ENCODE measurements around the gene ATP10B.
A peak's percentile ranks its signal among the peaks of the same experiment; 100 is the strongest.
"Not testable (repeated sequence)": the region's sequence is repeated elsewhere in the genome, so short reads cannot be mapped to it uniquely, and the experiment has no call there.

ATP10B gene

GRCh38 chr5:160757194-160757593 lies 94.8 kb downstream of the ATP10B start:
- Mint-ChIP-seq H3K4me1 (no peaks in the 10 kb centered on the region), H3K36me3 (no peaks in the 10 kb centered on the region), H3K4me3 (no peak overlapping the region), H3K27me3 (peaks cover 8 to 13% of the 10 kb centered on the region in 2 donors), H3K9me3 (peaks cover 3% of the 10 kb centered on the region in 2 donors), H3K27ac (no peak overlapping the region)
- DNase-seq (no peak), ATAC-seq (replicated peaks) (no peak)

- H3K4me1 Mint-ChIP-seq = peaks cover 0 to 2% of the 10 kb centered on the region in 2 donors
- peaks cover 4 to 10% of the 10 kb centered on the region in 2 donors for H3K27me3 Mint-ChIP-seq
- no peak overlapping the region for H3K27ac Mint-ChIP-seq
- ATAC-seq (replicated peaks) = no peak
- DNase-seq = no peak
- peaks cover 0 to 3% of the 10 kb centered on the region in 2 donors for H3K9me3 Mint-ChIP-seq
- H3K36me3 Mint-ChIP-seq = no peaks in the 10 kb centered on the region
- H3K4me3 Mint-ChIP-seq = no peak overlapping the region
Observed at GRCh38 chr5:160750938-160751657, 100.9 kb downstream of the ATP10B start.

GRCh38 chr5:160749682-160750081 lies 102.3 kb downstream of the ATP10B start:
- H3K27me3 Mint-ChIP-seq = peaks cover 4 to 10% of the 10 kb centered on the region in 2 donors
- no peak overlapping the region for H3K27ac Mint-ChIP-seq
- ATAC-seq (replicated peaks) (no peak), DNase-seq (no peak)
- no peaks in the 10 kb centered on the region for H3K9me3 Mint-ChIP-seq
- no peak overlapping the region for H3K4me3 Mint-ChIP-seq
- H3K36me3 Mint-ChIP-seq = no peaks in the 10 kb centered on the region
- H3K4me1 Mint-ChIP-seq = peaks cover 0 to 2% of the 10 kb centered on the region in 2 donors

GRCh38 chr5:160749026-160749425 lies 103.0 kb downstream of the ATP10B start:
- DNase-seq (no peak), ATAC-seq (replicated peaks) (no peak)
- Mint-ChIP-seq H3K9me3 (no peaks in the 10 kb centered on the region), H3K27me3 (peaks cover 4 to 10% of the 10 kb centered on the region in 2 donors), H3K4me1 (peaks cover 0 to 2% of the 10 kb centered on the region in 2 donors), H3K27ac (no peak overlapping the region), H3K36me3 (no peaks in the 10 kb centered on the region), H3K4me3 (no peak overlapping the region)

GRCh38 chr5:160747987-160748386 lies 104.0 kb downstream of the ATP10B start:
- Mint-ChIP-seq H3K36me3 (no peaks in the 10 kb centered on the region), H3K4me3 (no peak overlapping the region), H3K27me3 (peaks cover 4 to 10% of the 10 kb centered on the region in 2 donors), H3K27ac (no peak overlapping the region), H3K9me3 (no peaks in the 10 kb centered on the region), H3K4me1 (peaks cover 0 to 2% of the 10 kb centered on the region in 2 donors)
- ATAC-seq (replicated peaks) (no peak), DNase-seq (no peak)

- H3K4me1 Mint-ChIP-seq = peaks cover 0 to 2% of the 10 kb centered on the region in 2 donors
- H3K4me3 Mint-ChIP-seq = no peak overlapping the region
- no peak for ATAC-seq (replicated peaks)
Observed at GRCh38 chr5:160747559-160747958, 104.5 kb downstream of the ATP10B start.

GRCh38 chr5:160744268-160745101 lies 107.5 kb downstream of the ATP10B start:
- H3K27ac Mint-ChIP-seq = no peak overlapping the region

More at GRCh38 chr5:160747559-160747958, 104.5 kb downstream of the ATP10B start:
- Mint-ChIP-seq H3K27ac (no peak overlapping the region), H3K9me3 (no peaks in the 10 kb centered on the region), H3K36me3 (no peaks in the 10 kb centered on the region), H3K27me3 (peaks cover 4 to 10% of the 10 kb centered on the region in 2 donors)
- no peak for DNase-seq

GRCh38 chr5:160743027-160743426 lies 109.0 kb downstream of the ATP10B start:
- Mint-ChIP-seq H3K27ac (no peak overlapping the region), H3K36me3 (no peaks in the 10 kb centered on the region), H3K9me3 (no peaks in the 10 kb centered on the region), H3K4me1 (no peaks in the 10 kb centered on the region), H3K4me3 (no peak overlapping the region), H3K27me3 (peaks cover 0 to 14% of the 10 kb centered on the region in 2 donors)
- DNase-seq = no peak
- peak in 1 of 2 donors; percentile 56 for ATAC-seq (replicated peaks)

More at GRCh38 chr5:160744268-160745101, 107.5 kb downstream of the ATP10B start:
- no peaks in the 10 kb centered on the region for H3K9me3 Mint-ChIP-seq
- DNase-seq (no peak), ATAC-seq (replicated peaks) (no peak)
- H3K4me1 Mint-ChIP-seq = no peaks in the 10 kb centered on the region
- H3K27me3 Mint-ChIP-seq = peaks cover 0 to 14% of the 10 kb centered on the region in 2 donors
- H3K4me3 Mint-ChIP-seq = no peak overlapping the region
- no peaks in the 10 kb centered on the region for H3K36me3 Mint-ChIP-seq

GRCh38 chr5:160742446-160742845 lies 109.6 kb downstream of the ATP10B start:
- Mint-ChIP-seq H3K9me3 (no peaks in the 10 kb centered on the region), H3K4me1 (no peaks in the 10 kb centered on the region), H3K27me3 (peaks cover 0 to 14% of the 10 kb centered on the region in 2 donors), H3K27ac (no peak overlapping the region), H3K36me3 (no peaks in the 10 kb centered on the region), H3K4me3 (no peak overlapping the region)
- ATAC-seq (replicated peaks) = no peak
- DNase-seq = no peak

GRCh38 chr5:160727296-160727997 lies 124.6 kb downstream of the ATP10B start:
- DNase-seq (no peak), ATAC-seq (replicated peaks) (no peak)
- H3K4me1 Mint-ChIP-seq = no peaks in the 10 kb centered on the region
- no peak overlapping the region for H3K4me3 Mint-ChIP-seq
- H3K27me3 Mint-ChIP-seq = peaks cover 10 to 11% of the 10 kb centered on the region in 2 donors
- H3K27ac Mint-ChIP-seq = no peak overlapping the region
- no peaks in the 10 kb centered on the region for H3K9me3 Mint-ChIP-seq
- H3K36me3 Mint-ChIP-seq = no peaks in the 10 kb centered on the region

- H3K27ac Mint-ChIP-seq = no peak overlapping the region
- peaks cover 10 to 11% of the 10 kb centered on the region in 2 donors for H3K27me3 Mint-ChIP-seq
- no peaks in the 10 kb centered on the region for H3K9me3 Mint-ChIP-seq
- no peak overlapping the region for H3K4me3 Mint-ChIP-seq
- H3K4me1 Mint-ChIP-seq = no peaks in the 10 kb centered on the region
- no peak for ATAC-seq (replicated peaks)
- H3K36me3 Mint-ChIP-seq = no peaks in the 10 kb centered on the region
- DNase-seq = no peak
Observed at GRCh38 chr5:160726721-160727120, 125.3 kb downstream of the ATP10B start.

GRCh38 chr5:160720822-160721221 lies 131.2 kb downstream of the ATP10B start:
- no peaks in the 10 kb centered on the region for H3K9me3 Mint-ChIP-seq
- H3K36me3 Mint-ChIP-seq = no peaks in the 10 kb centered on the region
- no peak overlapping the region for H3K4me3 Mint-ChIP-seq
- DNase-seq = no peak
- ATAC-seq (replicated peaks) = no peak
- H3K4me1 Mint-ChIP-seq = no peaks in the 10 kb centered on the region
- H3K27me3 Mint-ChIP-seq = no peaks in the 10 kb centered on the region
- H3K27ac Mint-ChIP-seq = no peak overlapping the region

- not testable (repeated sequence) for DNase-seq; H3K36me3 Mint-ChIP-seq; H3K27ac Mint-ChIP-seq; ATAC-seq (replicated peaks); H3K9me3 Mint-ChIP-seq; H3K4me3 Mint-ChIP-seq; H3K27me3 Mint-ChIP-seq; H3K4me1 Mint-ChIP-seq
Observed at GRCh38 chr5:160715508-160715907, 136.5 kb downstream of the ATP10B start.

- H3K36me3 Mint-ChIP-seq = peaks cover 0 to 4% of the 10 kb centered on the region in 2 donors
- peaks cover 21 to 24% of the 10 kb centered on the region in 2 donors for H3K27me3 Mint-ChIP-seq
- no peak overlapping the region for H3K27ac Mint-ChIP-seq
- DNase-seq (no peak), ATAC-seq (replicated peaks) (no peak)
- peaks cover 2 to 10% of the 10 kb centered on the region in 2 donors for H3K4me1 Mint-ChIP-seq
- peaks cover 4 to 9% of the 10 kb centered on the region in 2 donors for H3K9me3 Mint-ChIP-seq
- no peak overlapping the region for H3K4me3 Mint-ChIP-seq
Observed at GRCh38 chr5:160703547-160704189, 148.3 kb downstream of the ATP10B start.

All from stimulated activated naive B cell treated with anti-CD40 and anti-IgM and Interleukin-4, amounts not matched to agents 10 μg/mL and 1 μg/mL and 100 μg/mL, for 72 hours (primary cell).